HG02885 (cell line): ENCODE data around the gene GNAT2.

Experiments used
- ATAC-seq: cut with Tn5 transposase; IDR thresholded peaks from one replicate; pipeline ENCODE4 v1.9.1; 2021; ENCODE audit warnings: mild to moderate bottlenecking; ENCODE audit not compliant: unreplicated experiment, poor library complexity

The GNAT2 gene

DNA sequence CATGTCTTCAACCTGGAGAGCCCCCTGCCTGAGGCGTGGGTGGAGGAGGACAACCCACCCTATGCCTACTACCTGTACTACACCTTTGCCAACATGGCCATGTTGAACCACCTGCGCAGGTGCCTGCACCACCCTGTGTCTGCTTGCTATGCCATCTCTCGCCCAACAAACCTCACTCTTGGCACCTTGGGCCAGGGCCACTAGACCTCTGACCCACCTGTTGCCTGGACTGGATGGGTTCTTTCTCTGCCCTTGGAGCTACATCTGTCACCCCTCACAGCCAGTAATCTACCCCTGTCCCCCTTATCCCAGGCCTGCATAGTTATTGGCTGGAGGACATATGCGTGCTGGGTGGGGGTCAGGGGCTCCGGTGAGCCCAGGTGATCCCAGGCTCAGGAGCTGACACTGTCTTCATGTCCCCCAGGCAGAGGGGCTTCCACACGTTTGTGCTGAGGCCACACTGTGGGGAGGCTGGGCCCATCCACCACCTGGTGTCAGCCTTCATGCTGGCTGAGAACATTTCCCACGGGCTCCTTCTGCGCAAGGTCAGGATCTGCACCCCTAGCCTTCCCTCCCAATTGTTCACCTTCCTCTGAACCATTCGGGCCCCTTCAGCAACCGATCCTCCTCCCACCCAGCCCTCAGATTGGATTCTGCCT lies 10.1 kb upstream of the GNAT2 start:
- ATAC-seq: no peak

GRCh38 chr1:109628540-109629321 lies 9.3 kb upstream of the GNAT2 start:
- no peak for ATAC-seq

DNA sequence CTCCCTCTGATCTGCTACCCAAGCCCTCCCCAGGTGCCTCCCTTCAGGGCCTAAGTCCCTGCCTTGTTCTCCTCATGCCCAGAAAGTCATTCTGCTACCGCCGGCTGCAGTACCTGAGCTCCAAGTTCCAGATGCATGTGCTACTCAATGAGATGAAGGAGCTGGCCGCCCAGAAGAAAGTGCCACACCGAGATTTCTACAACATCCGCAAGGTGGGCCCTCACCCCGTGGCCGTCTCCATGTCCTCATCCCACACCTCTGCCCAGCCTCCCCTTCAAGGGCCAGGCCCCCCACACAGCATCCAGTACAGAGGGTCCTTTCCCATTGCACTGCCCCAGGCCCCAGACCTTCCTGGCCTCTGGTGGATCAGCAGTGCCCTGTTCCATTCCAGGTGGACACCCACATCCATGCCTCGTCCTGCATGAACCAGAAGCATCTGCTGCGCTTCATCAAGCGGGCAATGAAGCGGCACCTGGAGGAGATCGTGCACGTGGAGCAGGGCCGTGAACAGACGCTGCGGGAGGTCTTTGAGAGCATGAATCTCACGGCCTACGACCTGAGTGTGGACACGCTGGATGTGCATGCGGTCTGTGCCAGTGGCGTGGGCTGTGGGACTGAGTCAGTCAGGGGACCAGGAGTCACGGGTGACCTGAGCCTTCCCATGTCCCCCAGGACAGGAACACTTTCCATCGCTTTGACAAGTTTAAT lies 8.4 kb upstream of the GNAT2 start:
- no peak for ATAC-seq

GRCh38 chr1:109626682-109627408 lies 7.4 kb upstream of the GNAT2 start:
- no peak for ATAC-seq

GRCh38 chr1:109625601-109626560 lies 6.5 kb upstream of the GNAT2 start:
- ATAC-seq: no peak

DNA sequence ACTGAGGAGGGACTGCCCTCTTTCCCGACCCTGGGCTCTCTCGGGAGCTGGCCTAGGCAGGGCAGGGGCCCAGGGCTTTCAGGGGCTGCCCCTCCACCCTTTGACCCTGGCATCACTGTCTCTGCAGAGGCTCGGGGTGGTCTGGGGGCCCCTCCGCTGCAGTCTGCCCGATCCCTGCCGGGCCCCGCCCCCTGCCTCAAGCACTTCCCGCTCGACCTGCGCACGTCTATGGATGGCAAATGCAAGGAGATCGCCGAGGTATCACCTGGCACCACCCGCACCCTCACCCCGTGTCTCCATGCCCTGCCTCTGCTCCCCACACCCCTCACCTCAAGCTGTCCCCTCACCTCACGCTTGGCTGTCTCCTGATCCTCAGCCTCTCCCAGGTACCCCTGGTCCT lies 5.8 kb upstream of the GNAT2 start:
- ATAC-seq: no peak

- no peak for ATAC-seq
Measured at GRCh38 chr1:109624201-109625010, 5.0 kb upstream of the GNAT2 start.

- no peak for ATAC-seq
Measured at GRCh38 chr1:109623601-109624161, 4.3 kb upstream of the GNAT2 start.

DNA sequence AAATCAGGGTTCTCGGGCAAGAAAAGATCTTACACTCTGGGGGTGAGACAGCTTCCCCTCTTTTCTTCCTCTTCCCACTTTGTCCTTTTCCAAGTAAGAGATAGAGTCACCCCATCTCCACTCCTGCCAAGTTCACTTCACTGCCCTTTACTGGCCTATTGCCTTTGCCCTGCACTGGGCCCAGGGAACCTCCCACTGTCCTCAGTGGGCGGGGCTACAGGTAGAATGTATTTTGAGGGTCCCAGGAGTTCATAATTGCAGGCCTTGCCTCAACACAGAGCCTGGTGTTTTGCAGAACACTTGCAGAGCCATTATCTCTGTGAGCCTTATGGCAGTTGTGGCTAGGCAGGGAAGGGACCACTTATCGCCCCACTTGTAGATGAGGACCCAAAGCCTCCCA lies 3.5 kb upstream of the GNAT2 start:
- no peak for ATAC-seq

- no peak for ATAC-seq
Measured at GRCh38 chr1:109622137-109622892, 2.9 kb upstream of the GNAT2 start.

- no peak for ATAC-seq
Measured at GRCh38 chr1:109621379-109622136, 2.1 kb upstream of the GNAT2 start.

- peak; percentile 82 for ATAC-seq
Measured at GRCh38 chr1:109620841-109621286, 1.4 kb upstream of the GNAT2 start.

DNA sequence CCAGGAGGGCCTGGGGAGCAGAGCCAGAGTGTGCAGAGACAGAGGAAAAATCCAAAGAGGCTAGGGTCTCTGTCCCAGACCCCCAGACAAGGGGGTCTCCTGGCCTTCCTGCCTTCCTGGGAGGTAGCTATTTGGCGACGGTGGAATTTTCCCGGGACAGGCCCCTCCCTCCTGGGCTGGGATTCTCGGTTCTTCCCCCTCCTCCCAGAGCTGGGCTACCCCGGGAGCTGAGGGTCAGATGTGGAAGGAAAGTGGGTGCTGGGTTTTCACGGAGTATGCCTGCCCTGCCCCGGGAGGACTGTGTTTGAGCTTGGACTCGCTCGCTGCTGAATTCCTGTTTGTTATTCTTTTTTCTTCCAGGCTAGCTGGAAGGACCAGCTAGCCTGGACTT lies 980 bp upstream of the GNAT2 start:
- no peak for ATAC-seq

- no peak for ATAC-seq
Measured at GRCh38 chr1:109618661-109619575, 498 bp downstream of the GNAT2 start.

- no peak for ATAC-seq
Measured at GRCh38 chr1:109617291-109617801, 2.1 kb downstream of the GNAT2 start.

- no peak for ATAC-seq
Measured at GRCh38 chr1:109616391-109616790, 3.0 kb downstream of the GNAT2 start.
